SK-N-SH (cell line): ENCODE results near the gene CMC1. TPM values are rescaled to one million over a fixed set of nuclear protein-coding genes. Genes with fewer than 3 reads are reported as not detected.

Experiments
- CTCF ChIA-PET: fragments of 300-600, 350-600 bp; formaldehyde crosslinking; extraction: SDS; loops from one replicate; lab custom pipeline; 2021; lab: Yijun Ruan, JAX
- POLR2A ChIA-PET: fragments of 350-600 bp; sonication (Branson Sonifier 250); formaldehyde crosslinking; extraction: SDS; loops from one replicate; lab custom pipeline; 2020; ENCODE audit warnings: antibody characterized with exemption, inconsistent platforms; lab: Yijun Ruan, JAX
- DNase-seq: peaks from one replicate; pipeline ENCODE4 v3.0.0; 2012
- H2AFZ ChIP-seq: fragments of 200-600 bp; sonication (generic); 2 replicates; pipeline ENCODE4 v1.8.1; 2016; ENCODE audit warnings: antibody characterized with exemption, mild to moderate bottlenecking, low read depth
- H3F3A ChIP-seq: fragments of 200-600 bp; sonication (generic); replicated peaks from 2 replicates; pipeline ENCODE3; 2016; ENCODE audit warnings: antibody characterized with exemption, mild to moderate bottlenecking; ENCODE audit not compliant: insufficient read depth
- H3K27ac ChIP-seq, 2 experiments: fragments of 200-500 bp in 1 of 2; fragments of 200-600 bp in 1 of 2; sonication (Bioruptor generic) in 1 of 2; sonication (generic), shearing (Covaris generic) in 1 of 2; 2 replicates each; pipeline versions ENCODE4 v1.5.1 to v1.6.1; 2014 to 2016; ENCODE audit warnings: low read depth in 2 of 2, inconsistent platforms in 1 of 2, low read length in 1 of 2, mild to moderate bottlenecking in 1 of 2, mixed read lengths in 1 of 2
- H3K27me3 ChIP-seq: fragments of 200-600 bp; sonication (generic), shearing (Covaris generic); 2 replicates; pipeline ENCODE4 v1.6.1; 2016; ENCODE audit warnings: mixed run types; ENCODE audit not compliant: insufficient read depth
- H3K36me3 ChIP-seq, 2 experiments: fragments of 200-500 bp in 1 of 2; fragments of 200-600 bp in 1 of 2; sonication (Bioruptor generic) in 1 of 2; sonication (generic) in 1 of 2; replicated peaks in 1 of 2; 2 replicates each; pipeline versions ENCODE3 to v1.5.1; 2014 to 2016; ENCODE audit warnings: low read length in 1 of 2, mild to moderate bottlenecking in 1 of 2; ENCODE audit not compliant: insufficient read depth in 2 of 2, control insufficient read depth in 1 of 2
- H3K4me1 ChIP-seq, 2 experiments: fragments of 200-500 bp in 1 of 2; fragments of 200-600 bp in 1 of 2; sonication (Bioruptor generic) in 1 of 2; sonication (generic), shearing (Covaris generic) in 1 of 2; 2 replicates each; pipeline versions ENCODE4 v1.5.1 to v1.6.1; 2014 to 2016; ENCODE audit warnings: low read depth in 1 of 2, low read length in 1 of 2, mixed run types in 1 of 2; ENCODE audit not compliant: insufficient read depth in 2 of 2, control insufficient read depth in 1 of 2
- H3K4me2 ChIP-seq: fragments of 200-600 bp; sonication (generic), shearing (Covaris generic); 2 replicates; pipeline ENCODE4 v1.6.1; 2017; ENCODE audit warnings: mixed run types
- H3K4me3 ChIP-seq, 2 experiments: fragments of 200-500 bp in 1 of 2; fragments of 200-600 bp in 1 of 2; sonication (Bioruptor generic) in 1 of 2; sonication (generic), shearing (Covaris generic) in 1 of 2; 2 replicates each; pipeline versions ENCODE4 v1.5.1 to v1.8.1; 2014 to 2016; ENCODE audit warnings: low read depth in 2 of 2, inconsistent platforms in 1 of 2, low read length in 1 of 2, mild to moderate bottlenecking in 1 of 2, mixed read lengths in 1 of 2, moderate library complexity in 1 of 2
- H3K79me2 ChIP-seq: fragments of 200-600 bp; sonication (generic); 2 replicates; pipeline ENCODE4 v1.8.1; 2017; ENCODE audit warnings: mild to moderate bottlenecking; ENCODE audit not compliant: insufficient read depth
- H3K9ac ChIP-seq: fragments of 200-600 bp; sonication (generic); 2 replicates; pipeline ENCODE4 v1.6.1; 2017; ENCODE audit warnings: mixed run types
- H3K9me2 ChIP-seq: fragments of 200-600 bp; sonication (generic); 2 replicates; pipeline ENCODE4 v1.6.1; 2017; ENCODE audit warnings: mixed run types
- H3K9me3 ChIP-seq: fragments of 200-600 bp; sonication (generic); 2 replicates; pipeline ENCODE4 v1.6.1; 2017; ENCODE audit warnings: mixed run types, mild to moderate bottlenecking, moderate library complexity
- H4K20me1 ChIP-seq: fragments of 200-600 bp; sonication (generic); 2 replicates; pipeline ENCODE4 v1.6.1; 2017; ENCODE audit warnings: mild to moderate bottlenecking, mixed run types; ENCODE audit not compliant: insufficient read depth
- CTCF ChIP-seq: fragments of 200-600 bp; sonication (generic); IDR thresholded peaks from 2 replicates; pipeline ENCODE4 v1.6.1; 2017; ENCODE audit warnings: antibody characterized with exemption, mild to moderate bottlenecking, moderate library complexity
- EP300 ChIP-seq, 2 experiments: IDR thresholded peaks; 2 replicates each; pipeline versions ENCODE4 v1.4.0 to v1.6.1; 2012; ENCODE audit warnings: borderline replicate concordance in 1 of 2, low read depth in 1 of 2, low read length in 1 of 2
- FOXJ3 ChIP-seq: sonication (generic); formaldehyde crosslinking; IDR thresholded peaks from 2 replicates; pipeline ENCODE4 v1.5.1; 2020; ENCODE audit warnings: mild to moderate bottlenecking, missing genetic modification reagents
- FOXM1 ChIP-seq: IDR thresholded peaks from 2 replicates; pipeline ENCODE4 v1.4.0; 2012; ENCODE audit warnings: low read depth, mild to moderate bottlenecking
- IRF3 ChIP-seq: fragments of 150-350 bp; IDR thresholded peaks from 2 replicates; pipeline ENCODE4 v1.6.1; 2016; ENCODE audit warnings: mild to moderate bottlenecking, low read depth, low read length
- JUND ChIP-seq: IDR thresholded peaks from 2 replicates; pipeline ENCODE4 v1.4.0; 2012
- MAX ChIP-seq: IDR thresholded peaks from 2 replicates; pipeline ENCODE4 v1.4.0; 2012; ENCODE audit warnings: low read depth
- NRF1 ChIP-seq: IDR thresholded peaks from 2 replicates; pipeline ENCODE4 v1.6.1; 2012; ENCODE audit warnings: low read depth, mild to moderate bottlenecking, low read length
- PBX3 ChIP-seq: IDR thresholded peaks from 2 replicates; pipeline ENCODE4; 2012
- POLR2AphosphoS5 ChIP-seq: IDR thresholded peaks from 2 replicates; pipeline ENCODE4 v1.6.1; 2012; ENCODE audit warnings: low read depth, low read length
- RAD21 ChIP-seq: IDR thresholded peaks from 2 replicates; pipeline ENCODE4 v1.6.1; 2012; ENCODE audit warnings: mild to moderate bottlenecking, low read length
- RXRA ChIP-seq: IDR thresholded peaks from 2 replicates; pipeline ENCODE4 v1.4.0; 2012; ENCODE audit warnings: low read depth, mild to moderate bottlenecking, borderline replicate concordance
- SMC3 ChIP-seq: IDR thresholded peaks from 2 replicates; pipeline ENCODE4 v1.6.1; 2012; ENCODE audit warnings: low read depth, low read length, improper control_type of control experiment
- TAF1 ChIP-seq: IDR thresholded peaks from 2 replicates; pipeline ENCODE4 v1.6.1; 2012; ENCODE audit warnings: low read depth, mild to moderate bottlenecking, low read length, moderate library complexity, borderline replicate concordance
- TCF12 ChIP-seq: IDR thresholded peaks from 2 replicates; pipeline ENCODE4 v1.4.0; 2012
- TEAD4 ChIP-seq: IDR thresholded peaks from 2 replicates; pipeline ENCODE4 v1.4.0; 2012; ENCODE audit warnings: mild to moderate bottlenecking, borderline replicate concordance; ENCODE audit not compliant: insufficient read depth
- USF1 ChIP-seq: IDR thresholded peaks from 2 replicates; pipeline ENCODE4 v1.4.0; 2012; ENCODE audit warnings: low read depth, borderline replicate concordance
- YY1 ChIP-seq: IDR thresholded peaks from 2 replicates; pipeline ENCODE4 v1.4.0; 2012; ENCODE audit warnings: low read depth, mild to moderate bottlenecking
- ZBTB33 ChIP-seq: IDR thresholded peaks from 2 replicates; pipeline ENCODE4 v1.4.0; 2012; ENCODE audit warnings: low read depth, borderline replicate concordance
- WGBS: methylation state at CpG from one replicate; pipeline ENCODE4 v1.1.6; 2017; ENCODE audit warnings: low lambda C conversion rate; 5-methylcytosine and 5-hydroxymethylcytosine counted together
- polyA plus RNA-seq, 3 experiments: library from polyadenylated mRNA; depleted of rRNA; stranded (reverse); fragments of >200 nt; gene quantifications; 2 replicates each; pipeline ENCODE4 v1.2.3, GENCODE V29; 2012

CMC1 gene
- polyA plus RNA-seq, 1 of the 3 experiments (the other 2 are of a cell fraction): 24.1 TPM

GRCh38 chr3:28243424-28244106, 2.1 kb downstream of the CMC1 start (continued):
- no peak for TF ChIP-seq RXRA

- H3K4me3 ChIP-seq: no peak overlapping the region
- ChIA-PET CTCF (no interaction called here), POLR2A (no interaction called here)
- no peaks in the 10 kb centered on the region; the same call in 1 of the 2 replicates for H4K20me1 ChIP-seq
- H3K79me2 ChIP-seq: peaks cover 75% of the 10 kb centered on the region
- no peak overlapping the region for H3K27ac ChIP-seq
- no peak for TF ChIP-seq POLR2AphosphoS5
- no peak for TF ChIP-seq RAD21
- no peak for TF ChIP-seq SMC3
- TF ChIP-seq JUND: no peak
- no peak for TF ChIP-seq CTCF
- no peak for TF ChIP-seq FOXM1
- TF ChIP-seq ZBTB33: no peak
- no peak for TF ChIP-seq EP300 (IDR thresholded peaks at IDR 0.05; ENCODE audit: borderline replicate concordance in 1 of 2, low read depth in 1 of 2, low read length in 1 of 2)
- TF ChIP-seq TEAD4: no peak
- TF ChIP-seq YY1: no peak
- TF ChIP-seq TAF1: no peak
- no peak for TF ChIP-seq NRF1
- TF ChIP-seq TCF12: no peak
- no peak for TF ChIP-seq MAX
- TF ChIP-seq PBX3: no peak
- TF ChIP-seq IRF3: no peak
- TF ChIP-seq FOXJ3: no peak
- TF ChIP-seq USF1: no peak
- peaks cover 0 to 6% of the 10 kb centered on the region in 2 experiments; a peak in 2 of 4 replicates for H3K4me1 ChIP-seq
- no peaks in the 10 kb centered on the region for H3K9me3 ChIP-seq
- H3K9ac ChIP-seq: no peak overlapping the region
- H2AFZ ChIP-seq: no peak overlapping the region
- no peak overlapping the region for H3K4me2 ChIP-seq
- WGBS: 98% methylated on average over 8 of the region's 8 CpGs
- H3K27me3 ChIP-seq: no peaks in the 10 kb centered on the region
- H3K36me3 ChIP-seq: no peaks in the 10 kb centered on the region
- no peaks in the 10 kb centered on the region for H3K9me2 ChIP-seq
- DNase-seq: no peak
- H3F3A ChIP-seq: no peaks in the 10 kb centered on the region
These were observed 3.1 kb downstream of the CMC1 start for GRCh38 chr3:28244491-28244890.
